ENCODE measurements around the gene DNPEP. TPM values are rescaled to one million over a fixed set of nuclear protein-coding genes. Genes with fewer than 3 reads are reported as not detected.

Gene DNPEP
- total RNA-seq, 1 experiment from 2014 or later: 69.2 TPM

DNA sequence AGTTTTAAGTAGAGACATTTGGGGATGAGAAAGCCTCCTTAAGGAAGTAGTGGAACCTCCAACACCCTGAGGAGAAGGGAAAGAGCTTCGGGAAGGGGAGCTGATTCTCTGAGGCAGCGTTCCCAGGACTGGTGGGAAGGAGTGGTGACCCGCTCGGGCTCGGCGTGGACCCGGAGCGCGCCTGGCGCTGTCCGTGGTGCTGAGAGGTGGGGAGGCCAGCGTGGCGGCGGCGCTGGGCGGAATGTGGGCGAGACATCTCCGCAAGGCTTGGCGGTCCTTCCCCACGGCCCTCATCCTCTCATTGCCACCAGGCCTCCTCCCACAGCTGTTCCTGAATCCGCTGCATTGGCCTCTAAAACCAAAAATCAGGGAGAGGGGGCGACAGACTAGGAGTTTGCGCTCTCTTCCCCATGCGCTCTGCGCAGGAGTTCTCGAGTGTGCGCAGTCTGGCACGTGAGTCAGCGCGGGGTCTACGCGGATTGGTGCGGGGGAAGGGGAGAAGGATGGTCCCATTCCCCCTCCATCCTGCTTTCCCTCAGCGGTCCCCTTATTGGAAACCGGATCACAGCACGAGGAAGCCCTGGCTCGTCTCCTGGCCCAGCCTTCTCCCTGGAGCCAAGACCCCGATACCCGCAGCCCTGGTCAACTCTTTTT lies 56.0 kb downstream of the DNPEP start:
- Histone ChIP-seq H3K27me3 (replicated peaks; ENCODE audit: insufficient read depth, low read depth, low read length, poor library complexity) (peaks cover 91% of the 10 kb centered on the region), H3K4me1 (ENCODE audit: insufficient read depth, low read length, poor library complexity, severe bottlenecking) (no peaks in the 10 kb centered on the region), H3K9me3 (ENCODE audit: low read depth, low read length, poor library complexity, severe bottlenecking) (no peaks in the 10 kb centered on the region), H3K36me3 (ENCODE audit: insufficient read depth, low read length, poor library complexity, severe bottlenecking) (no peaks in the 10 kb centered on the region), H3K27ac (ENCODE audit: low read depth, low read length, poor library complexity, severe bottlenecking) (no peak overlapping the region), H3K4me3 (ENCODE audit: low read depth, low read length, poor library complexity, severe bottlenecking) (no peak overlapping the region)
- TF ChIP-seq, protein P1, sequence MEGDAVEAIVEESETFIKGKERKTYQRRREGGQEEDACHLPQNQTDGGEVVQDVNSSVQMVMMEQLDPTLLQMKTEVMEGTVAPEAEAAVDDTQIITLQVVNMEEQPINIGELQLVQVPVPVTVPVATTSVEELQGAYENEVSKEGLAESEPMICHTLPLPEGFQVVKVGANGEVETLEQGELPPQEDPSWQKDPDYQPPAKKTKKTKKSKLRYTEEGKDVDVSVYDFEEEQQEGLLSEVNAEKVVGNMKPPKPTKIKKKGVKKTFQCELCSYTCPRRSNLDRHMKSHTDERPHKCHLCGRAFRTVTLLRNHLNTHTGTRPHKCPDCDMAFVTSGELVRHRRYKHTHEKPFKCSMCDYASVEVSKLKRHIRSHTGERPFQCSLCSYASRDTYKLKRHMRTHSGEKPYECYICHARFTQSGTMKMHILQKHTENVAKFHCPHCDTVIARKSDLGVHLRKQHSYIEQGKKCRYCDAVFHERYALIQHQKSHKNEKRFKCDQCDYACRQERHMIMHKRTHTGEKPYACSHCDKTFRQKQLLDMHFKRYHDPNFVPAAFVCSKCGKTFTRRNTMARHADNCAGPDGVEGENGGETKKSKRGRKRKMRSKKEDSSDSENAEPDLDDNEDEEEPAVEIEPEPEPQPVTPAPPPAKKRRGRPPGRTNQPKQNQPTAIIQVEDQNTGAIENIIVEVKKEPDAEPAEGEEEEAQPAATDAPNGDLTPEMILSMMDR (conservative IDR thresholded peaks at IDR 0.05; ENCODE audit: low read depth, low read length): no peak
- TF ChIP-seq EZH2 (IDR thresholded peaks at IDR 0.05; ENCODE audit: borderline replicate concordance, low read depth, low read length, poor library complexity, severe bottlenecking): no peak
- CTCF ChIA-PET: no interaction called here
- intact Hi-C loops (cut with micrococcal nuclease; ENCODE audit: unreplicated experiment): no loop called here
- DNase-seq (ENCODE audit: low spot score): peak; percentile 33
- POLR2A ChIA-PET (ENCODE audit: low non-redundant PET): no interaction called here
- BruUV-seq (replicated peaks): no TSS peak

DNA sequence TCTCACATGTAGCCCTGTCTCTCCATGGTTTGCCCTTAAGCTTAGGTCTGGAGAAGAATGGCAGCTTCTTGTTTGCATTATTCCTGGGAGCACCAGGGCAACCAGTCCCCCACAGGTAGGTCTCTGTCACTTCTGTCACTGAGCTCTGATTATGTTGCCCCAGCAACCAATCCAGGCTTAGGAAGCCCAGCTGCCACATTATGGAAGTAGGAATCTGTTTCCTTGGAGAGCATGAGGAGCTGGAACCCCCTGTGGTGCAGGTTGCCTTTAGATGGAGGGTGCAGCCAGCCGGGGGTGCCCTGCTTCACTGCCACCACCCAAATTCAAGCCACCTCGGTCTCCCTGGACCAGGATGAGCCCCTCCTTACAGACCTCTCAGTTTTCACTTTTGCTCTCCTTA lies 60.0 kb downstream of the DNPEP start:
- Histone ChIP-seq H3K27me3 (replicated peaks; ENCODE audit: insufficient read depth, low read depth, low read length, poor library complexity) (peaks cover 77% of the 10 kb centered on the region), H3K36me3 (ENCODE audit: insufficient read depth, low read length, poor library complexity, severe bottlenecking) (no peaks in the 10 kb centered on the region), H3K4me3 (ENCODE audit: low read depth, low read length, poor library complexity, severe bottlenecking) (no peak overlapping the region), H3K27ac (ENCODE audit: low read depth, low read length, poor library complexity, severe bottlenecking) (no peak overlapping the region), H3K9me3 (ENCODE audit: low read depth, low read length, poor library complexity, severe bottlenecking) (no peaks in the 10 kb centered on the region), H3K4me1 (ENCODE audit: insufficient read depth, low read length, poor library complexity, severe bottlenecking) (no peaks in the 10 kb centered on the region)
- TF ChIP-seq, protein P1 (conservative IDR thresholded peaks at IDR 0.05; ENCODE audit: low read depth, low read length): no peak
- TF ChIP-seq EZH2 (IDR thresholded peaks at IDR 0.05; ENCODE audit: borderline replicate concordance, low read depth, low read length, poor library complexity, severe bottlenecking): no peak
- POLR2A ChIA-PET (ENCODE audit: low non-redundant PET): no interaction called here
- intact Hi-C loops (cut with micrococcal nuclease; ENCODE audit: unreplicated experiment): no loop called here
- no TSS peak for BruUV-seq (replicated peaks)
- CTCF ChIA-PET: no interaction called here
- DNase-seq (ENCODE audit: low spot score): no peak

DNA sequence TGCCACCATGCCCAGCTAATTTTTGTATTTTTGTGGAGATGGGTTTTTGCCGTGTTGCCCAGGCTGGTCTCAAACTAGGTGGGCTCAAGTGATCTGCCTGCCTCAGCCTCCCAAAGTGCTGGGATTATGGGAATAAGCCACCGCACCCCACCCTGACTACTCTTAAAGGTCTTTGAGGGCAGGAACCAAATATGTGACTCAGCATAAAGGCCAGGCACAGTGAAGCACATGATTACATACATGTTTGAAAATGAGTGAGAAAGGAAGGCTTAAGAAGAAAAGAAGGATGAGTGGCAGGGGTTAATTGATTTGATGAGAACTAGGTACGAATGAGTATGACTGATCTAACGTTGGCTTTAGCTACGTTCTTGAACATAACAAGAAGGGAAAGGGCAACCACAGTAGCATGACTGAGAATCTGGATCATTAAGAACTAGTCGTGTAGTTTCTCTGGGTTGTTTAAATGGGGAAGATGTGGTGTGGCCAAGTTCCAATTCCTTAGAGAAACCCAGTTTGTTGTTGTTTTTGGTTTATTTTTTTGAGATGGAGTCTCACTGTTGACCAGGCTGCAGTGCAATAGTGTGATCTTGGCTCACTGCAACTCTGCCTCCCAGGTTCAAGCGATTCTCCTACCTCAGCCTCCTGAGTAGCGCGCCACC lies 61.9 kb downstream of the DNPEP start:
- no peaks in the 10 kb centered on the region for H3K36me3 ChIP-seq (ENCODE audit: insufficient read depth, low read length, poor library complexity, severe bottlenecking)
- no peak overlapping the region for H3K4me3 ChIP-seq (ENCODE audit: low read depth, low read length, poor library complexity, severe bottlenecking)
- ChIA-PET POLR2A (ENCODE audit: low non-redundant PET) (no interaction called here), CTCF (no interaction called here)
- H3K27ac ChIP-seq (ENCODE audit: low read depth, low read length, poor library complexity, severe bottlenecking): no peak overlapping the region
- intact Hi-C loops (cut with micrococcal nuclease; ENCODE audit: unreplicated experiment): no loop called here
- DNase-seq (ENCODE audit: low spot score): no peak
- TF ChIP-seq, protein P1 (conservative IDR thresholded peaks at IDR 0.05; ENCODE audit: low read depth, low read length): no peak
- no peak for TF ChIP-seq EZH2 (IDR thresholded peaks at IDR 0.05; ENCODE audit: borderline replicate concordance, low read depth, low read length, poor library complexity, severe bottlenecking)
- H3K27me3 ChIP-seq (replicated peaks; ENCODE audit: insufficient read depth, low read depth, low read length, poor library complexity): peaks cover 72% of the 10 kb centered on the region
- H3K9me3 ChIP-seq (ENCODE audit: low read depth, low read length, poor library complexity, severe bottlenecking): no peaks in the 10 kb centered on the region
- BruUV-seq (replicated peaks): no TSS peak
- no peaks in the 10 kb centered on the region for H3K4me1 ChIP-seq (ENCODE audit: insufficient read depth, low read length, poor library complexity, severe bottlenecking)

Data from A673 (cell line).